Measurements from ENCODE around the gene ZNF304. TPM values are rescaled to one million over a fixed set of nuclear protein-coding genes. Genes with fewer than 3 reads are reported as not detected.
A peak's percentile ranks its signal among the peaks of the same experiment; 100 is the strongest.

The ZNF304 gene
- total and polyA plus RNA-seq, 2 of the 13 experiments (the other 11 are each of a cell fraction or from before 2014, with no cell fraction given) = 3.4 to 8.0 TPM

DNA sequence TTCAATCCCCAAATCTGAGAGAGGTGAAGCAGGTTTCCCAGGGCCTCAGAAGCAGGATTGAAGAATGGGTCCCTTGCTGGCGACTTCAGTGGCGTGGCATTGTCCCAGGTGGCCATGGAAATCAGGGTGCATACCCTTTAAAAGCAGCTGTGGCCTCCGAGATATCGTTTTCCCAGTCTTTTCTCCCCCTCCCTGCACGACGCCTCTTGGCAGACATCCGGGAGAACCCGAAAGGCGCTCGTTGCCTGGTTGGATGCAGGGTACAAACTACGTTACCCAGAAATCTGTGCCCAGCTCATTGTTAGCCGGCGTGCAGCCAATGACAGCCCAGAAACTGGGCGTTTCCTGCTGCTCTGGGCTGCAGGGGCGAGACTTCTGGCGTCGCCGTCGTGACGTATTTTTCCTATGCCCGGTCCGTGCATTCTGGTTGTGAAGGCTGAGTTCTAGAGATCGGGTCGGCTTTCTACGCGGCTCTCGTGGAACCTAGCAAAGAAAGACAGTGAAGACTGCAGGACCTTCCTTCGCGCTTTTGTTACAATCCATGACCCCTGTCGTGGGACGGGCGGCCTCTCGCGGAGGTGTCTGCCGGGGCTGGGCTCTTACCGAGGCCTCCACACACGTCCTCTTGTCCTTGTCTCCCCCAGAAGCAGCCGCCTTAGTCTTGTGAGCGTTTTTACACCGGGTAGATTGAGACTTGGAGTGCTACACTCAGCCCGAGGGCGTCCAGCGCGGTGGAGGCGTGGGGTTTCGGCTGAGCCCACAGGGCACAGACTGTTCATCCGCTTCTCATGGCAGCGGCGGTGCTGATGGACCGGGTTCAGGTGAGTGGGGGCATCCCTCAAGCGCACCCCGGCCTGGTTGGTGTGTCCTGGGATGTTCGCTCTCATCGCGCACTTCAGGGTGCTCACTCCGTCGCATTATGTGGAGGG is at the start of gene ZNF304 (continued):
- TF ChIP-seq MLLT10 (CRISPR knock-in tag; IDR thresholded peaks at IDR 0.05) (no peak), ZSCAN31 (CRISPR knock-in tag; IDR thresholded peaks at IDR 0.05; ENCODE audit: low read depth) (no peak), CBFB (CRISPR knock-in tag; IDR thresholded peaks at IDR 0.05) (peak; percentile 43; the same call in 1 of the 2 replicates), ZBTB8A (CRISPR knock-in tag; IDR thresholded peaks at IDR 0.05; ENCODE audit: borderline replicate concordance, low read depth) (no peak), MAFF (IDR thresholded peaks at IDR 0.05; ENCODE audit: low read depth, low read length) (no peak), ZNF432 (CRISPR knock-in tag; IDR thresholded peaks at IDR 0.05; ENCODE audit: borderline replicate concordance) (no peak), ISX (CRISPR knock-in tag; conservative IDR thresholded peaks at IDR 0.05) (no peak), KLF6 (CRISPR knock-in tag; IDR thresholded peaks at IDR 0.05) (no peak), ZNF598 (CRISPR knock-in tag; IDR thresholded peaks at IDR 0.05; ENCODE audit: borderline replicate concordance) (no peak), ZNF724P (CRISPR knock-in tag; IDR thresholded peaks at IDR 0.05; ENCODE audit: borderline replicate concordance) (no peak), NFATC3 (CRISPR knock-in tag; IDR thresholded peaks at IDR 0.05) (no peak), IRX3 (CRISPR knock-in tag; IDR thresholded peaks at IDR 0.05; ENCODE audit: borderline replicate concordance, low read depth) (no peak), ZNF775 (CRISPR knock-in tag; IDR thresholded peaks at IDR 0.05; ENCODE audit: borderline replicate concordance) (no peak), HHEX (CRISPR knock-in tag; IDR thresholded peaks at IDR 0.05) (no peak), ZFP36 (IDR thresholded peaks at IDR 0.05; ENCODE audit: borderline replicate concordance, low read depth, low read length, partially characterized antibody) (no peak), KLF16 (CRISPR knock-in tag; IDR thresholded peaks at IDR 0.05) (no peak; a peak in 1 of 4 replicates)
- TF ChIP-seq, protein P1, sequence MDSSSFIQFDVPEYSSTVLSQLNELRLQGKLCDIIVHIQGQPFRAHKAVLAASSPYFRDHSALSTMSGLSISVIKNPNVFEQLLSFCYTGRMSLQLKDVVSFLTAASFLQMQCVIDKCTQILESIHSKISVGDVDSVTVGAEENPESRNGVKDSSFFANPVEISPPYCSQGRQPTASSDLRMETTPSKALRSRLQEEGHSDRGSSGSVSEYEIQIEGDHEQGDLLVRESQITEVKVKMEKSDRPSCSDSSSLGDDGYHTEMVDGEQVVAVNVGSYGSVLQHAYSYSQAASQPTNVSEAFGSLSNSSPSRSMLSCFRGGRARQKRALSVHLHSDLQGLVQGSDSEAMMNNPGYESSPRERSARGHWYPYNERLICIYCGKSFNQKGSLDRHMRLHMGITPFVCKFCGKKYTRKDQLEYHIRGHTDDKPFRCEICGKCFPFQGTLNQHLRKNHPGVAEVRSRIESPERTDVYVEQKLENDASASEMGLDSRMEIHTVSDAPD (CRISPR knock-in tag; IDR thresholded peaks at IDR 0.05) = 0 out of 2 replicates have a peak, but pooled peaks have one; percentile 25
- TF ChIP-seq, protein P2, sequence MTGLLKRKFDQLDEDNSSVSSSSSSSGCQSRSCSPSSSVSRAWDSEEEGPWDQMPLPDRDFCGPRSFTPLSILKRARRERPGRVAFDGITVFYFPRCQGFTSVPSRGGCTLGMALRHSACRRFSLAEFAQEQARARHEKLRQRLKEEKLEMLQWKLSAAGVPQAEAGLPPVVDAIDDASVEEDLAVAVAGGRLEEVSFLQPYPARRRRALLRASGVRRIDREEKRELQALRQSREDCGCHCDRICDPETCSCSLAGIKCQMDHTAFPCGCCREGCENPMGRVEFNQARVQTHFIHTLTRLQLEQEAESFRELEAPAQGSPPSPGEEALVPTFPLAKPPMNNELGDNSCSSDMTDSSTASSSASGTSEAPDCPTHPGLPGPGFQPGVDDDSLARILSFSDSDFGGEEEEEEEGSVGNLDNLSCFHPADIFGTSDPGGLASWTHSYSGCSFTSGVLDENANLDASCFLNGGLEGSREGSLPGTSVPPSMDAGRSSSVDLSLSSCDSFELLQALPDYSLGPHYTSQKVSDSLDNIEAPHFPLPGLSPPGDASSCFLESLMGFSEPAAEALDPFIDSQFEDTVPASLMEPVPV (CRISPR knock-in tag; IDR thresholded peaks at IDR 0.05) = no peak
- TF ChIP-seq, protein P3, sequence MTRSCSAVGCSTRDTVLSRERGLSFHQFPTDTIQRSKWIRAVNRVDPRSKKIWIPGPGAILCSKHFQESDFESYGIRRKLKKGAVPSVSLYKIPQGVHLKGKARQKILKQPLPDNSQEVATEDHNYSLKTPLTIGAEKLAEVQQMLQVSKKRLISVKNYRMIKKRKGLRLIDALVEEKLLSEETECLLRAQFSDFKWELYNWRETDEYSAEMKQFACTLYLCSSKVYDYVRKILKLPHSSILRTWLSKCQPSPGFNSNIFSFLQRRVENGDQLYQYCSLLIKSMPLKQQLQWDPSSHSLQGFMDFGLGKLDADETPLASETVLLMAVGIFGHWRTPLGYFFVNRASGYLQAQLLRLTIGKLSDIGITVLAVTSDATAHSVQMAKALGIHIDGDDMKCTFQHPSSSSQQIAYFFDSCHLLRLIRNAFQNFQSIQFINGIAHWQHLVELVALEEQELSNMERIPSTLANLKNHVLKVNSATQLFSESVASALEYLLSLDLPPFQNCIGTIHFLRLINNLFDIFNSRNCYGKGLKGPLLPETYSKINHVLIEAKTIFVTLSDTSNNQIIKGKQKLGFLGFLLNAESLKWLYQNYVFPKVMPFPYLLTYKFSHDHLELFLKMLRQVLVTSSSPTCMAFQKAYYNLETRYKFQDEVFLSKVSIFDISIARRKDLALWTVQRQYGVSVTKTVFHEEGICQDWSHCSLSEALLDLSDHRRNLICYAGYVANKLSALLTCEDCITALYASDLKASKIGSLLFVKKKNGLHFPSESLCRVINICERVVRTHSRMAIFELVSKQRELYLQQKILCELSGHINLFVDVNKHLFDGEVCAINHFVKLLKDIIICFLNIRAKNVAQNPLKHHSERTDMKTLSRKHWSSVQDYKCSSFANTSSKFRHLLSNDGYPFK (CRISPR knock-in tag; IDR thresholded peaks at IDR 0.05; ENCODE audit: borderline replicate concordance) = no peak; the same call in 1 of the 2 replicates
- TF ChIP-seq, protein P4, sequence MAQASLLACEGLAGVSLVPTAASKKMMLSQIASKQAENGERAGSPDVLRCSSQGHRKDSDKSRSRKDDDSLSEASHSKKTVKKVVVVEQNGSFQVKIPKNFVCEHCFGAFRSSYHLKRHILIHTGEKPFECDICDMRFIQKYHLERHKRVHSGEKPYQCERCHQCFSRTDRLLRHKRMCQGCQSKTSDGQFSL (CRISPR knock-in tag; IDR thresholded peaks at IDR 0.05) = no peak
- TF ChIP-seq, protein P5, sequence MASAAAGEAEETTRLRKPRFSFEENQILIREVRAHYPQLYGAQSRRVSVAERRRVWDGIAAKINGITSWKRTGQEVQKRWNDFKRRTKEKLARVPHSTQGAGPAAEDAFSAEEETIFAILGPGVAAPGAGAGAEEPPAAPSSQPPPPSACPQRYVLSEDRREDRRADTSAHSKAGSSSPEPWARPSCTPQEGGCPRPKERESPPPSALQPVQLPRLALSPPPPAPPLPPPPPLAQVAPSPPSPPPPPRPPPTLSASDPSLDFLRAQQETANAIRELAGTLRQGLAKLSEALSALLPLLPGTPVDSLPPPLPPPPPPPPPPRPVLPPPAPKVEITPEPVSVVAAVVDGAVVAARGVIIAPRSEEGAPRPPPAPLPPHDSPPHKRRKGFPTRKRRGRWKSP (CRISPR knock-in tag; IDR thresholded peaks at IDR 0.05) = no peak

All from HepG2 (cell line).